GM19025 (cell line): Measurements from ENCODE around the gene GNG10.

Experiments used
- ATAC-seq: cut with Tn5 transposase; IDR thresholded peaks from one replicate; pipeline ENCODE4 v1.9.1; 2021; ENCODE audit warnings: mild to moderate bottlenecking, low read depth, moderate library complexity; ENCODE audit not compliant: unreplicated experiment

Gene GNG10

GRCh38 chr9:111715471-111715870 lies 54.1 kb downstream of the GNG10 start:
- no peak for ATAC-seq

DNA sequence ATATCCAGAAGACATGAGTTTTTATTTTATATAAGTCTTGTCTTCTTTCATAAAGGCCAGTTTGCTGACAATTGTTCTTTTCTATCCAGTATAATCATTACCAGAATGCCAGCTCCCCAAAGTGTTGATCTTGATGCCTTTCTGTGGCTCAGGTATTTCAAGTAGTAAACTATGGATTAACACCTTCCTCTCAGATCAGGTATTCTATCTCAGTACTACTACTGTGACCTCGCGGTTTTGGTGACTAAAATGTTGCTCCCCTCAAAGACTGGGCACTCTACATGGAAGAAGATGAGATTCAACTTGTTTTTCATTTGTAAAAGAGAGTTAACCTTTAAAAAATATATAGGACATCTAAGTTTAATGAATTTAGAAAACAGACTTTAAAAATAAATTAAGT lies 58.1 kb downstream of the GNG10 start:
- no peak for ATAC-seq
